ENCODE data around the gene EPN2.

- no peak for TF ChIP-seq RAD21 (conservative IDR thresholded peaks at IDR 0.05)
- no peak for TF ChIP-seq TAF1 (IDR thresholded peaks at IDR 0.05; ENCODE audit: low read depth)
- TF ChIP-seq CTCF (IDR thresholded peaks at IDR 0.05; ENCODE audit: poor library complexity, severe bottlenecking): no peak
- TF ChIP-seq EP300 (conservative IDR thresholded peaks at IDR 0.05; ENCODE audit: poor library complexity, severe bottlenecking): no peak
- TF ChIP-seq REST (IDR thresholded peaks at IDR 0.05; ENCODE audit: borderline replicate concordance): no peak
- no peak for TF ChIP-seq POLR2AphosphoS5 (IDR thresholded peaks at IDR 0.05)
- no peak for TF ChIP-seq EZH2 (IDR thresholded peaks at IDR 0.05; ENCODE audit: borderline replicate concordance, insufficient read depth, low read length, poor library complexity, severe bottlenecking)
- TF ChIP-seq SMC3 (conservative IDR thresholded peaks at IDR 0.05; ENCODE audit: poor library complexity): no peak
- TF ChIP-seq MXI1 (conservative IDR thresholded peaks at IDR 0.05; ENCODE audit: poor library complexity, severe bottlenecking): no peak
Measured at GRCh38 chr17:19296786-19297778, 59.9 kb downstream of the EPN2 start.
